Neural cell (in vitro differentiated cells): ENCODE data around the gene CHD2. TPM values are rescaled to one million over a fixed set of nuclear protein-coding genes. Genes with fewer than 3 reads are reported as not detected.

Experiments used
- H2AFZ ChIP-seq: fragments of 200-600, 300-800 bp; sonication (generic), shearing (Covaris generic); 2 replicates; pipeline ENCODE4 v1.6.0; 2014; ENCODE audit warnings: low read depth, mild to moderate bottlenecking, antibody characterized with exemption, low read length, moderate library complexity
- H3F3A ChIP-seq: fragments of 200-600 bp; shearing (Covaris generic); 2 replicates; pipeline ENCODE4 v1.6.1; 2016; ENCODE audit warnings: mild to moderate bottlenecking, moderate library complexity, mixed read lengths, antibody characterized with exemption, low read length; ENCODE audit not compliant: insufficient read depth, poor library complexity, severe bottlenecking
- H3K27ac ChIP-seq: fragments of 200-600, 300-800 bp; sonication (generic), shearing (Covaris generic); 2 replicates; pipeline ENCODE4 v1.5.1; 2014; ENCODE audit warnings: mild to moderate bottlenecking, low read length, moderate library complexity
- H3K27me3 ChIP-seq: fragments of 300-800, 200-600 bp; sonication (generic), shearing (Covaris generic); 2 replicates; pipeline ENCODE4 v1.6.0; 2014; ENCODE audit warnings: mild to moderate bottlenecking, low read depth, low read length, moderate library complexity; ENCODE audit not compliant: insufficient read depth
- H3K36me3 ChIP-seq: fragments of 300-800, 200-600 bp; sonication (generic), shearing (Covaris generic); 2 replicates; pipeline ENCODE4 v1.5.1; 2014; ENCODE audit warnings: mild to moderate bottlenecking, antibody characterized with exemption, low read length, moderate library complexity; ENCODE audit not compliant: insufficient read depth
- H3K4me2 ChIP-seq: fragments of 300-800, 200-600 bp; sonication (generic), shearing (Covaris generic); 2 replicates; pipeline ENCODE4 v1.6.0; 2014; ENCODE audit warnings: mild to moderate bottlenecking, low read length
- H3K4me3 ChIP-seq: fragments of 300-800, 200-600 bp; sonication (generic), shearing (Covaris generic); 2 replicates; pipeline ENCODE4 v1.5.1; 2014; ENCODE audit warnings: mild to moderate bottlenecking, low read length, moderate library complexity
- H3K79me2 ChIP-seq: fragments of 200-600 bp; shearing (Covaris generic); replicated peaks from 2 replicates; pipeline ENCODE4 v1.6.0; 2014; ENCODE audit warnings: mild to moderate bottlenecking, low read length, moderate library complexity; ENCODE audit not compliant: insufficient read depth
- H3K9ac ChIP-seq: fragments of 300-800, 200-600 bp; sonication (generic), shearing (Covaris generic); 2 replicates; pipeline ENCODE4 v1.6.1; 2016; ENCODE audit warnings: mild to moderate bottlenecking, low read length, mixed read lengths
- H3K9me2 ChIP-seq: fragments of 200-600 bp; shearing (Covaris generic); 2 replicates; pipeline ENCODE4 v1.6.1; 2016; ENCODE audit warnings: mild to moderate bottlenecking, low read length, mixed read lengths; ENCODE audit not compliant: insufficient read depth
- H3K9me3 ChIP-seq: fragments of 200-600, 300-800 bp; sonication (generic), shearing (Covaris generic); 2 replicates; pipeline ENCODE4 v1.6.1; 2016; ENCODE audit warnings: mild to moderate bottlenecking, mixed run types, low read length, moderate library complexity, mixed read lengths
- H4K20me1 ChIP-seq: fragments of 200-600 bp; shearing (Covaris generic); 2 replicates; pipeline ENCODE4 v1.6.1; 2016; ENCODE audit warnings: mild to moderate bottlenecking, mixed run types; ENCODE audit not compliant: insufficient read depth
- EP300 ChIP-seq: fragments of 450-650 bp; conservative IDR thresholded peaks from 2 replicates; pipeline ENCODE4 v1.6.1; 2014; ENCODE audit warnings: antibody characterized with exemption, mild to moderate bottlenecking, moderate library complexity; ENCODE audit not compliant: poor library complexity, severe bottlenecking
- EZH2 ChIP-seq: fragments of 200-600, 300-800 bp; shearing (Covaris generic), sonication (generic); IDR thresholded peaks from 2 replicates; pipeline ENCODE4 v1.6.1; 2014; ENCODE audit warnings: antibody characterized with exemption, low read length, borderline replicate concordance, mild to moderate bottlenecking; ENCODE audit not compliant: insufficient read depth, poor library complexity, severe bottlenecking
- MXI1 ChIP-seq: fragments of 450-650 bp; conservative IDR thresholded peaks from 2 replicates; pipeline ENCODE4 v1.6.1; 2014; ENCODE audit warnings: antibody characterized with exemption, mild to moderate bottlenecking; ENCODE audit not compliant: poor library complexity, severe bottlenecking
- POLR2AphosphoS5 ChIP-seq: IDR thresholded peaks from 2 replicates; pipeline ENCODE4 v1.6.1; 2012
- RAD21 ChIP-seq: fragments of 450-650 bp; conservative IDR thresholded peaks from 2 replicates; pipeline ENCODE4 v1.6.1; 2014; ENCODE audit warnings: antibody characterized with exemption, mild to moderate bottlenecking, moderate library complexity
- SMC3 ChIP-seq: fragments of 450-650 bp; conservative IDR thresholded peaks from 2 replicates; pipeline ENCODE4 v1.6.1; 2014; ENCODE audit warnings: antibody characterized with exemption, mild to moderate bottlenecking, moderate library complexity; ENCODE audit not compliant: poor library complexity
- TAF1 ChIP-seq: IDR thresholded peaks from 2 replicates; pipeline ENCODE4 v1.6.1; 2012; ENCODE audit warnings: low read depth
- polyA plus RNA-seq: library from polyadenylated mRNA; depleted of rRNA; stranded (reverse); fragments of >200 nt; gene quantifications from 2 replicates; pipeline ENCODE4 v1.2.3, GENCODE V29; 2014
- TF ChIP-seq, protein P1 (sequence below): fragments of 450-650 bp; IDR thresholded peaks from 2 replicates; pipeline ENCODE4 v1.5.1; 2014; ENCODE audit warnings: antibody characterized with exemption, mild to moderate bottlenecking, moderate library complexity; ENCODE audit not compliant: poor library complexity, severe bottlenecking
- TF ChIP-seq, protein P2 (sequence below): IDR thresholded peaks from 2 replicates; pipeline ENCODE4 v1.6.1; 2012; ENCODE audit warnings: borderline replicate concordance

CHD2 gene
- polyA plus RNA-seq, 1 donor from 2014 or later = 113 TPM

DNA sequence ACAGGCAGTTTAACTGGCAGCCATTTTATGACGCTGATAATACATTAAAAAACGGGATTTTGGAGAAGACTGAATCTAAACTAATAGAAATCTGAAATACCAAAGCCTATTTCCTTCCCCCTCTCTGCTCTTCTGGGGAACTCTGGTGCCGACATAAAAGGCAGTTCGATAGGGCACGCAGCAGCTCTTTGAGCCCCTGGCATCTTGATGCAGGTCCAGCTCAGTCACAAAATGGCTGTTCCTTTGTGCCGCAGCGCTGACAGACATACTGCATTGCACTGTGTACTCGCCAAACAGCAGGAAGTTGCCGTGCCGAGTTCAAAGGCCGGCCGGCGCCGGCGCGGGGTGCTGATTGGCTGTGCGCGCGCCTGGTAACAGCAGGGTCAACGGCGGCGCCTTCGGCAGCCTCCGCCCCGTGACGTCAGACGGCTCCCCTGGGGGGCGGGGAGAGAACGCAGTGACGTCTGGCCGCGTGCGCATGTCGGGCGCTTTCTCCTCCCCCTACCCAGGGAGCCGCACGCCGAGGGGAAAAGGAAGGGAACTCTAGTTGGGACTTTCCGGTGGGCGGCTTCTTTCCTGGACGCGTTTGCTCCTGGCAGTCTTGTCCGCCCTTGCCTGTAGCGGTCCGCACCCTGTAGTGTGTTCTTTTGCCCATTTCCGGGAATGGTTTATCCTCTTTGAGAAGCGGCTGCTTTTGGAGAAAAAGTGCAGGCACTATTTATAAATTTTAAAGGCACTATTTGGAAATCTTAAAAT, 4.0 kb downstream of the CHD2 start:
- H3F3A ChIP-seq = no peaks in the 10 kb centered on the region
- no peaks in the 10 kb centered on the region for H3K27me3 ChIP-seq

DNA sequence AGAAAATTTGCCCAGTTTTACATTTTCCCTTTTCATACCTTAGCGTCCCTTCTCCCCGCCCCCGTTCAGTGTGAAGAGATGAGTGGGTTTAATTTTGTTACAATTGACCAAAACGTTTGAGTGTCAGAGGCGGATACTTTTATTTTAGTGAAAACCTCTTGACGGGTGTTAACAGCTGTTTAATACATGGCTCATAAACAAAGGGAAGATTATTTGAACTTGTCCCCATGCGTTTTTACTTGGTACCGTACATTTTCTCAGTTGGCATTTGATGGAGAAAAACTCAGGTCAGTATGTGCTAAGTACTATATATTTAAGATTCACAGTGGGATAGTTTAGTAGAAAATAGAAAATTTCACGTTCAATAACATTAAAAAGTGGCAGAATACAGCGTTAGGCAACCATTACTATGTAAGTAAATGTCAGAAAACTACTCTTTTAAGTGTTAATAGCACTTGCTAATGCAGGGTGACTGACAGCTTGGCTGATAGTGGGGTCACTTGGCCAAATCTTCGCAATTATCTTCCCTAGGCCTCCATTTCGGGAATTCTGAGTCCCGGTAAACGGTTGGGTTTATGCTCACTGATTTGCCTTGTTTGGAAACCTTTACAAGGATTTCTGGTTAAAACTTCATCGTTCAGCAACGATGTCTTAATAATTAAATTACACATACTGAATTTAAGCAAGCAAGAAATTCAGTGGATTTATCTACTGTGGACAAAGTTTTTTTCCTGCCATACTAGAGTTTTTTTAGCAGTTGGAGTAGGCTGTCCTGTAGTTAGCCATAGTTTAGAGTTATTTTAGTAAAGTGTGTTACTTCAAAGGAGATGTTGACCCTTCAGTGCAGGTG, 4.8 kb downstream of the CHD2 start:
- Histone ChIP-seq H3K4me2 (peak overlapping the region; percentile 93), H3K9me2 (no peaks in the 10 kb centered on the region), H3F3A (no peaks in the 10 kb centered on the region), H3K9ac (peak overlapping the region; percentile 76), H3K36me3 (no peaks in the 10 kb centered on the region), H3K9me3 (no peaks in the 10 kb centered on the region), H3K4me3 (peak overlapping the region; percentile 66), H3K27me3 (no peaks in the 10 kb centered on the region), H4K20me1 (no peaks in the 10 kb centered on the region), H3K79me2 (peaks cover 95% of the 10 kb centered on the region), H3K27ac (peak overlapping the region; percentile 94), H2AFZ (no peak overlapping the region)
- no peak for TF ChIP-seq TAF1
- no peak for TF ChIP-seq MXI1
- TF ChIP-seq EZH2 = no peak
- no peak for TF ChIP-seq RAD21
- no peak for TF ChIP-seq SMC3
- TF ChIP-seq, protein P1, sequence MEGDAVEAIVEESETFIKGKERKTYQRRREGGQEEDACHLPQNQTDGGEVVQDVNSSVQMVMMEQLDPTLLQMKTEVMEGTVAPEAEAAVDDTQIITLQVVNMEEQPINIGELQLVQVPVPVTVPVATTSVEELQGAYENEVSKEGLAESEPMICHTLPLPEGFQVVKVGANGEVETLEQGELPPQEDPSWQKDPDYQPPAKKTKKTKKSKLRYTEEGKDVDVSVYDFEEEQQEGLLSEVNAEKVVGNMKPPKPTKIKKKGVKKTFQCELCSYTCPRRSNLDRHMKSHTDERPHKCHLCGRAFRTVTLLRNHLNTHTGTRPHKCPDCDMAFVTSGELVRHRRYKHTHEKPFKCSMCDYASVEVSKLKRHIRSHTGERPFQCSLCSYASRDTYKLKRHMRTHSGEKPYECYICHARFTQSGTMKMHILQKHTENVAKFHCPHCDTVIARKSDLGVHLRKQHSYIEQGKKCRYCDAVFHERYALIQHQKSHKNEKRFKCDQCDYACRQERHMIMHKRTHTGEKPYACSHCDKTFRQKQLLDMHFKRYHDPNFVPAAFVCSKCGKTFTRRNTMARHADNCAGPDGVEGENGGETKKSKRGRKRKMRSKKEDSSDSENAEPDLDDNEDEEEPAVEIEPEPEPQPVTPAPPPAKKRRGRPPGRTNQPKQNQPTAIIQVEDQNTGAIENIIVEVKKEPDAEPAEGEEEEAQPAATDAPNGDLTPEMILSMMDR = no peak
- TF ChIP-seq EP300 = no peak
- TF ChIP-seq POLR2AphosphoS5 = no peak

More for the DNA sequence above, 4.0 kb downstream of the CHD2 start:
- Histone ChIP-seq H3K9me2 (no peaks in the 10 kb centered on the region), H3K9ac (peak overlapping the region; percentile 84), H3K4me3 (peak overlapping the region; percentile 66), H2AFZ (no peak overlapping the region), H4K20me1 (no peaks in the 10 kb centered on the region), H3K4me2 (peak overlapping the region; percentile 97), H3K9me3 (no peaks in the 10 kb centered on the region), H3K36me3 (peaks cover 3% of the 10 kb centered on the region), H3K79me2 (peaks cover 96% of the 10 kb centered on the region), H3K27ac (peak overlapping the region; percentile 95)
- no peak for TF ChIP-seq EZH2
- TF ChIP-seq, protein P2, sequence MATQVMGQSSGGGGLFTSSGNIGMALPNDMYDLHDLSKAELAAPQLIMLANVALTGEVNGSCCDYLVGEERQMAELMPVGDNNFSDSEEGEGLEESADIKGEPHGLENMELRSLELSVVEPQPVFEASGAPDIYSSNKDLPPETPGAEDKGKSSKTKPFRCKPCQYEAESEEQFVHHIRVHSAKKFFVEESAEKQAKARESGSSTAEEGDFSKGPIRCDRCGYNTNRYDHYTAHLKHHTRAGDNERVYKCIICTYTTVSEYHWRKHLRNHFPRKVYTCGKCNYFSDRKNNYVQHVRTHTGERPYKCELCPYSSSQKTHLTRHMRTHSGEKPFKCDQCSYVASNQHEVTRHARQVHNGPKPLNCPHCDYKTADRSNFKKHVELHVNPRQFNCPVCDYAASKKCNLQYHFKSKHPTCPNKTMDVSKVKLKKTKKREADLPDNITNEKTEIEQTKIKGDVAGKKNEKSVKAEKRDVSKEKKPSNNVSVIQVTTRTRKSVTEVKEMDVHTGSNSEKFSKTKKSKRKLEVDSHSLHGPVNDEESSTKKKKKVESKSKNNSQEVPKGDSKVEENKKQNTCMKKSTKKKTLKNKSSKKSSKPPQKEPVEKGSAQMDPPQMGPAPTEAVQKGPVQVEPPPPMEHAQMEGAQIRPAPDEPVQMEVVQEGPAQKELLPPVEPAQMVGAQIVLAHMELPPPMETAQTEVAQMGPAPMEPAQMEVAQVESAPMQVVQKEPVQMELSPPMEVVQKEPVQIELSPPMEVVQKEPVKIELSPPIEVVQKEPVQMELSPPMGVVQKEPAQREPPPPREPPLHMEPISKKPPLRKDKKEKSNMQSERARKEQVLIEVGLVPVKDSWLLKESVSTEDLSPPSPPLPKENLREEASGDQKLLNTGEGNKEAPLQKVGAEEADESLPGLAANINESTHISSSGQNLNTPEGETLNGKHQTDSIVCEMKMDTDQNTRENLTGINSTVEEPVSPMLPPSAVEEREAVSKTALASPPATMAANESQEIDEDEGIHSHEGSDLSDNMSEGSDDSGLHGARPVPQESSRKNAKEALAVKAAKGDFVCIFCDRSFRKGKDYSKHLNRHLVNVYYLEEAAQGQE = peak; percentile 96
- peak; percentile 99 for TF ChIP-seq POLR2AphosphoS5
- TF ChIP-seq EP300 = peak; percentile 96
- TF ChIP-seq, protein P1 = peak; percentile 20
- TF ChIP-seq MXI1 = peak; percentile 89
- TF ChIP-seq TAF1 = peak; percentile 98
- no peak for TF ChIP-seq RAD21
- peak; percentile 36 for TF ChIP-seq SMC3
